Mucosa of gallbladder (tissue), 1 donor: ENCODE results near the gene ACTR6. TPM values are rescaled to one million over a fixed set of nuclear protein-coding genes. Genes with fewer than 3 reads are reported as not detected.
"Not testable (repeated sequence)": the region's sequence is repeated elsewhere in the genome, so short reads cannot be mapped to it uniquely, and the experiment has no call there.

ENCODE experiments used
- DNase-seq: peaks from one replicate; pipeline ENCODE4 v3.0.0-alpha.2; 2020; ENCODE audit warnings: low spot score
- total RNA-seq: library from RNA; stranded (reverse); gene quantifications from one replicate; pipeline ENCODE4 v1.2.1, GENCODE V29; 2021
- donor health status: DM: no; HTN: no; CAD: no.

The ACTR6 gene
- 25.1 TPM for total RNA-seq

GRCh38 chr12:100200463-100201181 is at the start of gene ACTR6:
Gene ACTR6, plus strand, starts transcription at chr12:100200815. Its CDS starts 37 bp downstream, at chr12:100200852.
- peak; percentile 98 for DNase-seq

DNA sequence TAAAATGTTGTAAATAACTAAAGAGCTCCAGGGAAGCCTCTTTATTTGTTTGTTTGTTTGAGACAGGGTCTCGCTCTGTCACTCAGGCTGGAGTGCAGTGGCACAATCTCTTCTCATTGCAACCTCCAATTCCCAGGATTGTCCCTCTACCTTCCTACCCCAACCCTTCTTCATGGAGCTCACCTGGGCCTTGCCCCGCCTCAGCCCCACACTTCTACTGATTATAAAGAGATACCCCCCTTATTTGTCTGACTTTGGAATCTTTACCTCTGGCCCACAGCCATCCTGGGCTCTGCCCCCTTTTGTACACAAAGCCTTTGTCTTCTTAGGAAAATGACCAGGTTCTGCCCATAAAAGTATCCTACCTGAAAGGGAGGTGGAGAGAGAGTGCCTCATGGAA is 48.8 kb upstream of the ACTR6 start:
- DNase-seq = no peak

DNA sequence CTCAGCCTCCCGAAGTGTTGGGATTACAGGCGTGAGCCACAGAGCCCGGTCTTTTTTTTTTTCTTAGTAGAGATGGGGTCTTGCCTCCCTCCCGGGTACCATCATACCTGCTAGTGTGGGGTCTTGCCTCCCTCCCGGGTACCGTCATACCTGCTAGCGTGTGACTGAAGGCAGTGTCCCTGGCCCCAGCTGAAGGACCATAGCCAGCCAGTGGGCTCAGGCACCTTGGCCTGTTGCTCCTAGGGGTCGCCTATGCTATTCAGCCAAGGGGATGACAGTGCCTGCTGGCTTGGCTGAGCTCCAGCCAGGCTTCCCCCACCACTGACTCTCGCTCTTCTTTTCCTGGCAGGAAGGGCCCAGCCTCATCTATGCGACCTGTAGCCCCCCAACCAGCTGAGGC is 47.5 kb upstream of the ACTR6 start:
- no peak for DNase-seq

DNA sequence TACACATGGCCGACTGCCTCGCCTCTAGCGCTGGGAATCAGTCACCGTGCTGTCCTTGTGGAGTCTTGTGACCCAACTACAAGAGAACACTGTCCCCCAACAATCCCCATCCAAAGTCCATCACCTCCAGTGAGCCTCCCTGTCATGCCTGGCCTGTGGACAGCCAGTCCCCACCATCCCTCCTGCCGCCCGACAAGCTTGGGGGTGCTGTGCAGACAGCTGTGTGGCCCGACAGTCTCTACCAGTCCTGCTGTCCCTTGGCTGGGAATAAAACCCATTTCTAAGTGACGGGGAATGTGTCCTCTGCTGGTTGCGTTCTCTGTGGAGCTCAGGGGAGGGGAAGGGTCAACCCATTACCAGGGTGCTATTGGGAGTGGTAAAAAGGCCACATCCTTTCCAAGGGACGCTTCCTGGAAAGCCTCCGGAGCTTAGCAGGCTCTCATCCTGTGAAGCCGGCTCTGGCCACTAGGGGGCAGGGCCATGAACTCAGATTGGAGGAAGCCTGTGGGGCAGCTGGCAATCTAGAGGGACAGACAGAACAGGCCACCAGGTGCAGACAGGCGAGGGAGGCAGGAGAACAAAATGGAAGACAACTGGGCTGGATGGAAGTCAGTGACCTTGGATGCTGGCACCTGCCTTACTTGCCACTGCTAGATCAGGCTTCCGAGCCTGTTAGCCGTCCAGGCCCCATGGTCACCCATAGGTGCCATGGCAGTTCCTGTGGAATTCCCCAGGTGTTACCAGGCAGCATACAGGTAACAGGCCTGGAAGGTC is 46.0 kb upstream of the ACTR6 start:
- peak; percentile 73 for DNase-seq

- DNase-seq = no peak
Measured at GRCh38 chr12:100156731-100157426, 43.7 kb upstream of the ACTR6 start.

DNA sequence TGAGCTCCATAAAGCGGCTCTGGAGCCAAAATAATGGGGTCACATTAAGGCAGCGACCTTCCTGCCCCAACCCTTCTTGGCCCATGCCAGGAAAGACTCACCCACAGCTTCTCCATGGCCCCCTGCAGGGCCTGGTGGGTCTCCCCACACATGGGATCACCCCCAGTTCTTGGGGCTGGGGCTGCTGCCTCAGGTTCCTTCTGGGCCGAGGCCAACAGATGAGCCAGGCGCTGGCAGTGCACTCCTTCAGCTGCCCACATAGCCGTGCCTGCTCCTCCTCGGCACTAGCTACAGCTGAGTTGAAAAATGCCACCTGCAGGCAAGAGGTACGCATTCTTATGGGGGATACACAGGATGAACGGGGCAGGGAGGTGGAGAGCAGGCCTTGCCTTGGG is 43.2 kb upstream of the ACTR6 start:
- DNase-seq = no peak

DNA sequence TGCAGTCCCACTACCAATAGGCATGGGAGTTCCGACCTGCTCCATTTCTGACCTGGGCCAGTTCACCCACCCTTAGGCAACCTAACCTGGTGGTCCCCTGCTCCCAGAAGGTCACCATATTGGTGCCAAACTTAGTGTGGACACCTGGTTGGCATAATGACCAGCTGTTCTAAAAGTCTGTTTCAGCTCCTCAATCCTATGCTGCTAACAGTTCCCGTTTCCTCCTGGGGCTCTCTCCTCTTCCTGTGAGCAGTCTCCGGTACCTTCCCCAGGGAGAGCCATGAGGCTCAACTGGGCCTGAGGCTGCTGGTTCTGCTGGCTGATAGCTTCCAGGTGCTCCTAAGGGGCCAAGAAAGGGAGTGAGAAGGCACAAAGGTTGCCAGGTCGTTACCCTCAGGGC is 42.1 kb upstream of the ACTR6 start:
- DNase-seq = no peak

DNA sequence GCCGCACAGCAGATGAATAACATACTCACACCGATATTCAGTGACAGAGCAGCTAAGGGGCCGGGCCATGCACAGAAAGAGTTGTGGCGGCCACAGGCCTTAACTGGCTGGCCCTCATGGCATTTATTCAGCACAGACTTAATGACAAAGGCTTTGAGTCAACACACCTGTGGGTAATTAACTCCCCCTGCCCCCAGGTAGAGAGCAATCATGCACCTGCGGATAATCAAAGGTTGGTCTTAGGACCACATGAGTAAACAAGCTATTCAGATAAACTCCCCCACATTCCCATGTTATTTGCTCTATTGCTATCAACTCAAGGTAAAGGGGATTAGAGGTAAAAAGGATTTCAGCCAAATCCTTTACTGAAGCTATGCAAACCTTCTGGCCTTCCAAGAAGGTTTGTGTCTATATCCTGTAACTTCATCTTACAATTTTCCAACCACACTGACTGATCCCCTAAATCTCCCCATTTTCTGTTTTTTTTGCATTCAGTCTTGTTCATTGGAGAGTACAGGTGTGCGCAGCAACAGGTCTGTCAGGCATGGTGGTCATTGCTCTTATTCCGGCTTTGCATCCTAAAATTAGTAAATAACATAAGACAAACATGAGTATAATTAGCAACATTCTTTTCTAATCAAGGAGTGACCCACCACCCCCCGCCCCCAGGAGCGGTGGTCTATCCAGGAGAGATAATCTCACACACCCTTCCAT is 41.1 kb upstream of the ACTR6 start:
- no peak for DNase-seq

- peak; percentile 75 for DNase-seq
Measured at GRCh38 chr12:100163416-100164152, 37.0 kb upstream of the ACTR6 start.

DNA sequence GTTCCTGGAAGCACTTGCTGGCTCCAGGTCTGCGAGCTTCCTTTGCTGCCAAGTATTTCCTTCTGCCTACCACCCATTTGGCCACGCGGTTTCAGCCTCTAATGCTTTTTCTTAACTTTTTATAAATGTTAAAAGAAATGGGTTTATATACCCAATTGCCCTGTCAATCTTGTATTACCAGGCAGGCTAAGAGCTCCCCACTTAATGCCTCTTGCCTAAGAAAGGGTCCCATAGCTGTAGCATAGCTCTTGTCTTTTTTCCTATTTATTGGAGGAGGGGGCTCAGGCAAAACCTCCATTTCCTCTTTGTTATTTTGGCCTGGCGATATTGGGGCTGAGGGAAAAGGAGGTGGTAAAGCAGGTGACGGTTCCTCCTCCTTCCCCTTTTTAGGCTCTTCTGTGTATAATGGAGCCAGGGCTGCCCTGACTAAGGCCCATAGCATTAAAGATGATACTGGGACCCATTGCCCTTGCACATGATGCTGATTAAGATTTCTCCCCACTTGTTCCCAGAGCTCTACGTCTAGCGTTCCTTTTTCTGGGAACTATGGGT is 36.4 kb upstream of the ACTR6 start:
- no peak for DNase-seq

DNA sequence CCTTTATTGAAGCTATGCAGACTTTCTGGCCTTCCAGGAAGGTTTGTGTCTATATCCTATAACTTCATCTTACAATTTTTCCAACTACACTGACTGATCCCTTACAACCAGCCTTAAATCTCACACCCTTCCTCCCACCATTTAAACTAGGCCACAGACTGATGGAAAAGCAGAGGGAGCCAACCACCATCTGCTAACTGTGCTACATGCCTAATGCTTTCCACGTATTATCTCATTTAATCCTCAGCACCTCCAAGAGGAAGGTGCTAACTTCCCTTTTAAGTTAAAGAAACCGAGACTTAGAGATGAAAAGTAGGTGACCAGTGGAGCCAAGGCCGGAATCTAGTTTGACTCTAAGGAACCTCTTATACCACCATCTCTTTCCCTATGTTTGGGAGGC is 35.3 kb upstream of the ACTR6 start:
- DNase-seq = no peak

GRCh38 chr12:100166232-100166631 is 34.4 kb upstream of the ACTR6 start:
- DNase-seq = no peak

DNA sequence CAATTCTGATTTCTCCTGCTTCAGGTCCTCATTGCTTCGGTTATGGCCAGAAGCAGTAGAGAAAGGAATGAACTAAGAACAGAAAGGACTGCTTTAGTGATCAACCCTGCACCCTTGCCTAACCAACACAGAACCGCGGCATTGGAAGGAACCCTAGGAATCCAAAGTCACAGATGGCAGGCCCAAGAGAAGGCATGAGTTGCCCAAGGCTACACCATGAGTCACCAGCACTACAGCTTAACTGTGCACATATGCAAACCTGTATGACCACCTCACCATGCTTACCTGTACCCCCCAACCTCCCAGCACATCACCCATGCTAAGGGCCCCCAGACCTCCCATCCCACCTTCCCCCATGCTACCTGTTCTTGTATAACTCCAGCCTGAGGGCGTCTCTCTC is 32.1 kb upstream of the ACTR6 start:
- DNase-seq = no peak

DNA sequence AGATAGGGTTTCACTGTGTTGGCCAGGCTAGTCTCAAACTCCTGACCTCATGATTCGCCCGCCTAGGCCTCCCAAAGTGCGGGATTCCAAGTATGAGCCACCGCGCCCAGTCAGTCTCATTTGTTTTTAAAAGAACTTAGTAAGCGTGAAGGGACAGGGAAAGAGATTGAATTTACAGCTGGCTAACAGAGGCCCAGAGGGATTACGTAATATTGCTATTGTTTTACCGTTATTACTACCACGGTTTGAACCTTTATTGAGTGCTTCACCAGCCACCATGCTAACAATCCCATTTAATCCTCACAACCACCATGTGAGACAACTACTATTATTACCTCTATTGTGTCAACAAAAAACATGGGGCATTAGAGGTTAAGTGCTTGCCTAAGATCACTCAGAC is 31.3 kb upstream of the ACTR6 start:
- no peak for DNase-seq

GRCh38 chr12:100170313-100170858 is 30.2 kb upstream of the ACTR6 start:
- DNase-seq = no peak

DNA sequence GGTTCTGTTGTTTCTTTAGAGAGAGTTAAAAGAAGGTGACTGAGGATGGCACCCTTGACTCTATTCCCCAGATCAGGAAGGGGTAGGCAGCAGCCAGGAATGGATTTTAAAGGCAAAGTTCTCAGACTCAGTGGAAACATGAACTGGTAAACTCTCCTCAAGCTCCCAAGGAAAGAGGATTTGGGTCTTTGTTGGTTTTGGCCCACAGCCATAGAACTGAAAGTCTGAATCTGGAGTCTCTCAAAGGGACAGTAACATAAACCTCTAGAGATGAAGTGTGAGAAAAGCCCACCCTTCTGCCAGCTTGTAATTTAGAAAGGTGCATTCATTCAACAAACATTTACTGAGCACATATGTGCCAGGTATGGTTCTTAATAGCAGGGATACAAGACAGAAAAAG is 29.4 kb upstream of the ACTR6 start:
- DNase-seq = no peak

DNA sequence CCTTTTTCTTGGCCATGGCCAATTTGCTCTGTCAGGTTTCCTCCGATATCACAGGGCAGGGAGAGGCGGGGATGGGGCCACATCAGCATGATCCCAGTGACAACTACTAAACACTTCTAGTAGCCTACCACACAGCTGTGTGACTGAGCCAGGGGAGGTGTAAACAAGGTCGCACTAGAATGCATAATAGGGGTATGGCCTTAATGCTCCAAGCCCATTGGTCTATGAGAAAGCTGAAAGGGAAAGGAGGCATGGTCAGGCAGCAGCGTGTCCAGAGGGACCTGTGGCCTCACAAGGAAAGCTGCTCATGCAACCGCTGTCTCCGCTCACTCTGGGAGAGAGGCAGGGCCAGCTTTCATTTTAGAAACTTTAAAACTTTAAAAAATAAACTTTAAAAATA is 27.5 kb upstream of the ACTR6 start:
- no peak for DNase-seq

GRCh38 chr12:100174495-100174894 is 26.1 kb upstream of the ACTR6 start:
- no peak for DNase-seq

DNA sequence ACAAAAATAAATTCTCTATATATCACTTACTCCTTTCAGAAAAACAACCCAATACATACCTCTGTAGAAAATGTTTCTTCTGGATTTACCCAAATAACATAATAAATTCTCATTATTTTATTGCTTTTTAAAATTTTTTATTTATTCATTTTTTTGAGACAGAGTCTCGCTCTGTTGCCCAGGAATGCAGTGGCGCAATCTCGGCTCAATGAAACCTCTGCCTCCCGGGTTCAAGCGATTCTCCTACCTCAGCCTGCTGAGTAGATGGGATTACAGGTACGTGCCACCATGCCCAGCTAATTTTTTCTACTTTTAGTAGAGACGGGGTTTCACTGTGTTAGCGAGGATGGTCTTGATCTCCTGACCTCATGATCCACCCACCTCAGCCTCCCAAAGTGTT is 24.1 kb upstream of the ACTR6 start:
- not testable (repeated sequence) for DNase-seq

- DNase-seq = no peak
Measured at GRCh38 chr12:100179252-100179651, 21.4 kb upstream of the ACTR6 start.
